B cell (primary cell): Measurements from ENCODE around the gene PTPN14. TPM values are rescaled to one million over a fixed set of nuclear protein-coding genes. Genes with fewer than 3 reads are reported as not detected.

Experiments
- ATAC-seq: fragments of 200-7000 bp; cut with Tn5 transposase; one replicate; pipeline ENCODE4 v1.10.0; 2021; ENCODE audit warnings: low read depth, mild to moderate bottlenecking, moderate number of reproducible peaks, moderate library complexity
- CTCF ChIA-PET: fragments of 350-600 bp; sonication (Branson Sonifier 250); formaldehyde crosslinking; loops from one replicate; lab custom pipeline; 2021; ENCODE audit warnings: antibody characterized with exemption, inconsistent platforms; lab: Charles Lee
- POLR2A ChIA-PET: fragments of 350-600 bp; sonication (Branson Sonifier 250); formaldehyde crosslinking; loops from one replicate; lab custom pipeline; 2021; ENCODE audit warnings: antibody characterized with exemption; lab: Charles Lee
- DNase-seq: peaks from one replicate; pipeline ENCODE4 v3.0.0; 2013
- H2AFZ ChIP-seq: 2 replicates; pipeline ENCODE4 v1.6.1; 2012; ENCODE audit warnings: mild to moderate bottlenecking, low read depth, low read length; ENCODE audit not compliant: insufficient read depth, poor library complexity, severe bottlenecking
- H3K27ac ChIP-seq, 2 donors: 1 replicate in 1 of 2; 2 replicates in 1 of 2; pipeline ENCODE4 v1.5.1; 2012 to 2013; ENCODE audit warnings: low read length in 2 of 2, mild to moderate bottlenecking in 2 of 2, moderate library complexity in 1 of 2
- H3K27me3 ChIP-seq, 4 experiments: fragments of 200-600 bp in 1 of 4; sonication (generic) in 1 of 4; replicated peaks in 1 of 4; 1 replicate in 2 of 4; 2 replicates in 2 of 4; pipeline versions ENCODE4 v1.6.1 to v1.7.0; 2013 to 2016; ENCODE audit warnings: low read length in 3 of 4, mild to moderate bottlenecking in 2 of 4, mixed read lengths in 1 of 4, moderate library complexity in 1 of 4; ENCODE audit not compliant: insufficient read depth in 4 of 4, control insufficient read depth in 3 of 4; ENCODE audit errors: control extremely low read depth in 1 of 4
- H3K36me3 ChIP-seq, 2 experiments: replicated peaks in 1 of 2; 1 replicate in 1 of 2; 2 replicates in 1 of 2; pipeline versions ENCODE4 v1.6.1 to v1.7.1; 2013; ENCODE audit warnings: low read length in 1 of 2; ENCODE audit not compliant: insufficient read depth in 2 of 2, control insufficient read depth in 1 of 2; ENCODE audit errors: control extremely low read depth in 1 of 2, extremely low read depth in 1 of 2
- H3K4me1 ChIP-seq, 2 donors: fragments of 200-600 bp in 1 of 2; sonication (generic) in 1 of 2; 1 replicate in 1 of 2; 2 replicates in 1 of 2; pipeline versions ENCODE4 v1.5.1 to v1.6.1; 2013 to 2017; ENCODE audit warnings: low read length in 2 of 2; ENCODE audit not compliant: control insufficient read depth in 2 of 2, insufficient read depth in 2 of 2
- H3K4me2 ChIP-seq: replicated peaks from 2 replicates; pipeline ENCODE3; 2012; ENCODE audit warnings: mild to moderate bottlenecking, low read depth, low read length; ENCODE audit not compliant: poor library complexity, severe bottlenecking
- H3K4me3 ChIP-seq, 5 experiments: fragments of 200-600 bp in 1 of 5; sonication (generic) in 1 of 5; 1 replicate in 3 of 5; 2 replicates in 2 of 5; pipeline versions ENCODE4 v1.5.1 to v1.7.0; 2011 to 2016; ENCODE audit warnings: low read length in 4 of 5, mild to moderate bottlenecking in 4 of 5, low read depth in 2 of 5, control low read depth in 1 of 5, moderate library complexity in 1 of 5; ENCODE audit not compliant: insufficient read depth in 1 of 5; ENCODE audit errors: control extremely low read depth in 1 of 5, extremely low read depth in 1 of 5
- H3K79me2 ChIP-seq: fragments of 200-600 bp; sonication (generic); one replicate; pipeline ENCODE4 v1.6.0; 2016; ENCODE audit warnings: low read length; ENCODE audit not compliant: control insufficient read depth, insufficient read depth
- H3K9ac ChIP-seq: fragments of 200-600 bp; sonication (generic); 2 replicates; pipeline ENCODE4 v1.6.1; 2017; ENCODE audit warnings: mild to moderate bottlenecking, low read length, moderate library complexity
- H3K9me3 ChIP-seq, 3 donors: one replicate each; pipeline versions ENCODE4 v1.6.1 to v1.7.1; 2013; ENCODE audit warnings: low read length in 2 of 3; ENCODE audit not compliant: control insufficient read depth in 2 of 3, insufficient read depth in 1 of 3; ENCODE audit errors: control extremely low read depth in 1 of 3
- H4K20me1 ChIP-seq: 2 replicates; pipeline ENCODE4 v1.6.0; 2012; ENCODE audit warnings: mild to moderate bottlenecking, low read length; ENCODE audit not compliant: insufficient read depth, control insufficient read depth, poor library complexity, severe bottlenecking
- H3K27ac Mint-ChIP-seq: one replicate; pipeline ENCODE4 v1.8.0; 2021; ENCODE audit warnings: mixed read lengths
- H3K27me3 Mint-ChIP-seq: one replicate; pipeline ENCODE4 v1.8.0; 2021; ENCODE audit warnings: mixed read lengths
- H3K4me1 Mint-ChIP-seq: one replicate; pipeline ENCODE4 v1.8.0; 2021; ENCODE audit warnings: mixed read lengths
- H3K4me3 Mint-ChIP-seq: one replicate; pipeline ENCODE4 v1.8.0; 2021; ENCODE audit warnings: mixed read lengths
- H3K9me3 Mint-ChIP-seq: one replicate; pipeline ENCODE4 v1.8.0; 2022; ENCODE audit warnings: mixed read lengths; ENCODE audit not compliant: insufficient read depth
- CTCF ChIP-seq: fragments of 200-600 bp; IDR thresholded peaks from one replicate; pipeline ENCODE4 v1.8.0; 2022; ENCODE audit warnings: antibody characterized with exemption, mild to moderate bottlenecking
- EZH2 ChIP-seq: IDR thresholded peaks from 2 replicates; pipeline ENCODE4 v1.6.1; 2012; ENCODE audit warnings: borderline replicate concordance, low read depth, mild to moderate bottlenecking, moderate library complexity, low read length; ENCODE audit not compliant: insufficient read depth, poor library complexity, severe bottlenecking
- WGBS: methylation state at CpG from one replicate; pipeline ENCODE4 v1.1.5; 2013; ENCODE audit warnings: missing lambda C conversion rate; ENCODE audit not compliant: insufficient coverage; 5-methylcytosine and 5-hydroxymethylcytosine counted together
- intact Hi-C: fragments of 100-400 bp; cut with micrococcal nuclease; formaldehyde crosslinking; loops from one replicate; pipeline ENCODE4 v1.10.0; 2022
- polyA plus RNA-seq: library from polyadenylated mRNA; depleted of rRNA; stranded (reverse); fragments of >200 nt; gene quantifications from 2 replicates; pipeline ENCODE4 v1.2.3, GENCODE V29; 2012
- total RNA-seq, 2 donors: library from RNA; stranded (reverse); fragments of 120-200 nt in 1 of 2; gene quantifications; 1 replicate in 1 of 2; 2 replicates in 1 of 2; pipeline versions ENCODE4 v1.2.3 to v1.2.4, GENCODE V29; 2013 to 2022

The PTPN14 gene
- total and polyA plus RNA-seq, 2 donors (not counting 1 experiment from before 2014, with no cell fraction given) = under 0.01 TPM; not detected in 1

GRCh38 chr1:214363386-214363785, 188.0 kb downstream of the PTPN14 start:
- no peak for DNase-seq

More at GRCh38 chr1:214363386-214363785, 188.0 kb downstream of the PTPN14 start:
- TF ChIP-seq EZH2 (no peak), CTCF (no peak)
- POLR2A ChIA-PET = no interaction called here
- Histone ChIP-seq H3K4me1 (no peaks in the 10 kb centered on the region), H3K4me2 (no peak overlapping the region), H3K27ac (no peak overlapping the region), H3K27me3 (peaks cover 0 to 11% (median 0%) of the 10 kb centered on the region in 4 experiments), H3K4me3 (no peak overlapping the region), H4K20me1 (no peaks in the 10 kb centered on the region), H3K9me3 (no peaks in the 10 kb centered on the region), H2AFZ (no peak overlapping the region), H3K36me3 (no peaks in the 10 kb centered on the region), H3K79me2 (no peaks in the 10 kb centered on the region), H3K9ac (no peak overlapping the region)
- Mint-ChIP-seq H3K4me3 (no peak overlapping the region), H3K4me1 (no peaks in the 10 kb centered on the region), H3K27ac (no peak overlapping the region), H3K27me3 (peaks cover 42% of the 10 kb centered on the region), H3K9me3 (no peaks in the 10 kb centered on the region)
- CTCF ChIA-PET = no interaction called here
- no peak for ATAC-seq
- intact Hi-C loops = no loop called here
- WGBS = 83% methylated on average over 1 of the region's 4 CpGs
